Activated T-cell treated with anti-CD3 and anti-CD28 coated beads, Interleukin-2, amount 50 U/mL, for 4 hours (primary cell): ENCODE data around the gene CCDC85C. TPM values are rescaled to one million over a fixed set of nuclear protein-coding genes. Genes with fewer than 3 reads are reported as not detected.

Experiments used
- ATAC-seq, 2 donors: fragments of 200-7000 bp; cut with Tn5 transposase; one replicate each; pipeline ENCODE4 v1.10.0; 2021
- DNase-seq: peaks from one replicate; pipeline ENCODE4 v3.0.0-alpha.2; 2020
- H3K27me3 Mint-ChIP-seq: one replicate; pipeline ENCODE4 v1.8.0; 2021; ENCODE audit warnings: low read depth, mixed read lengths
- H3K36me3 Mint-ChIP-seq: one replicate; pipeline ENCODE4 v1.8.0; 2022; ENCODE audit warnings: mixed read lengths; ENCODE audit not compliant: insufficient read depth
- H3K4me1 Mint-ChIP-seq: one replicate; pipeline ENCODE4 v1.8.0; 2021; ENCODE audit warnings: low read depth, mixed read lengths
- H3K4me3 Mint-ChIP-seq: one replicate; pipeline ENCODE4 v1.8.0; 2021; ENCODE audit warnings: mild to moderate bottlenecking, moderate library complexity, mixed read lengths
- H3K9me3 Mint-ChIP-seq: one replicate; pipeline ENCODE4 v1.8.0; 2021; ENCODE audit warnings: mixed read lengths
- total RNA-seq, 3 donors: library from RNA; stranded (reverse); gene quantifications; one replicate each; pipeline ENCODE4 v1.2.1, GENCODE V29; 2021

Gene CCDC85C
- total RNA-seq, 3 donors from 2014 or later, result 3.8 to 11.1 (median 3.8) TPM

DNA sequence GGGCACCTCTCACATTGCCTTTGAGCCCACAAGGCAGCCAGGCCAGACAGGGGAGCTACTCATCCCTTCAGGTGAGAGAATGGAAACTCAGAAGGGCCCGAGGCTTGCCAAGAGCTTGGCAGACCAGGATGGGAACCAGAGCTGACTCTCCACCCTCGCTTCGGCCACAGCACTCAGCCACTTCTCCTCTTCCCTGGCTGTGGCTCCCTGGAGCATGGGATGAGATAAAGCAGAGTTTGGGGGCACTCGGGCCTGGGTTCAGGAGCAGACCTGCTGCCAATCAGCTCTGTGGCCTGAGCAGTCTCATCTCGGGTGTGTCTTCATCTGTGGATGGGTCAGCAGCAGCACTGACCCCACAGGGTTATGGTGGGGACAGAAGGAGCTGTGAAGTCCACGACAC is 20.0 kb upstream of the CCDC85C start:
- H3K4me1 Mint-ChIP-seq, result peaks cover 4% of the 10 kb centered on the region
- H3K36me3 Mint-ChIP-seq, result no peaks in the 10 kb centered on the region
- peaks cover 37% of the 10 kb centered on the region for H3K27me3 Mint-ChIP-seq
- H3K4me3 Mint-ChIP-seq, result no peak overlapping the region
- H3K9me3 Mint-ChIP-seq, result no peaks in the 10 kb centered on the region
- ATAC-seq (no peak), DNase-seq (no peak)

DNA sequence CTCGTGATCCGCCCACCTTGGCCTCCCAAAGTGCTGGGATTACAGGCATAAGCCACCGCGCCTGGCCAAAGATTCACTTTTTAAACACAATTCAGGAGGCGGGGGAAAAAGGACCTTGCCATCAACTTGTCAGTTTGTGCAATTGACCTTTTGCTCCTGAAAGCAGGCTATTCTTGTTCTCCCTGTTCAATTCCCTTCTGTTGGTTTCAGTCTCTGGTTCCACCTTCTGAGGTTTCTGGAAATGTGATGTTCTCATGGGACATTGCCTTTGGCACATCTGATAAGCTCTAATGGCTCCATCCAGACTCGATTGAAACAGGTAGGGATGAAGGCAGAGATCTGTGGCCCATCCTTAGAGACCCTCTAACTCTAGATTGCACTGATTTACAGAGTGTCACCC is 17.9 kb upstream of the CCDC85C start:
- H3K36me3 Mint-ChIP-seq, result no peaks in the 10 kb centered on the region
- DNase-seq, result no peak
- H3K9me3 Mint-ChIP-seq, result no peaks in the 10 kb centered on the region
- no peak for ATAC-seq
- no peaks in the 10 kb centered on the region for H3K4me1 Mint-ChIP-seq
- peaks cover 36% of the 10 kb centered on the region for H3K27me3 Mint-ChIP-seq
- H3K4me3 Mint-ChIP-seq, result no peak overlapping the region

DNA sequence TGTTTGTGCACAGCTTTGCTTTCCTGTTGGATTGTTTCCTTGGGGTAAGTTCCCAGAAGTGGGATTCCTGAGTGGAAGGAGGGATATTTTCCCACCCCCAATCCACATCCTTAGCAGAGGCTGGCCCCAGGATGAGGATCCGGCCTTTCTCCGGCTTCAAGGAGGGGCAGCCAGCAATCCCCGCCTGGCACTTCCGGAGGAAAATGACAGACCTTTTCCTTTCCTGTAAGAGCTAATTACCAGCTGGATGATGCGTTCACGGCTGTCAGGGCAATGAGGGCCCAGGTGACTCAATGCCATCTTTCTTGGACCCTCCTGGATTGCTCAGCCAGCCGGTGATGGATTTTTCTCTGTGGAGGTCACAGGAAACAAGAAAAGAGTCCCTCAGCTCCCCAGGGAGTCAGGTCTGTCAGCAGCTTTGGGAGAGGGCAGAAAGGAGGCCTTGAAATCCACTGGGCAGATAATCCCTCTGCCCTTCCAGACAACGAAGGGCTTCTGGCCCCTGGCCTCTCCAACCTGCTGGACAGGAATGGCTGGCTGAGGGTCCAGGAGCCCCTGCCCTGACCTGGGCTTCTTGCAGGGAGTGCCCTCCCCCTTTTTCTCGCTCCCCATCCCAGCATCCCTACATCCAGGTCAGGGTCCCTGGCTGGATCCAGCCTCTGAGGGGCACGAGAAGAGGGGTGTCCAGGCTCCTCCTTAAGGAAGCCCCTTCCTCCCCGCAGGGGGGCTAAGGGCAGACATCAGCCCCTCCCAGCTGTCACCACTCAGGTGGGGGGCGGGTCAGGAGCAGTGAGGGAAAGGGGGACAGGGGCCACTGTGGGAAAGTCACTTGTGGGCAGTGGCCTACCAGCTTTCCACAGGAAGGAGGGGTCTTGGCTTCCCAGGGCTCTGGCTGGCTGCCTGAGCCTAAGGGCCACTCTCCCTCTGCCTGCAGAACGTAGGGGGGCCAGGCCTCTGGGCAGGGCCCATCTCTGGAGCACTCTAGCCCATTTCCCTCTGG is 16.1 kb upstream of the CCDC85C start:
- H3K36me3 Mint-ChIP-seq, result no peaks in the 10 kb centered on the region
- H3K4me3 Mint-ChIP-seq, result no peak overlapping the region
- H3K9me3 Mint-ChIP-seq, result no peaks in the 10 kb centered on the region
- H3K4me1 Mint-ChIP-seq, result no peaks in the 10 kb centered on the region
- ATAC-seq (no peak), DNase-seq (no peak)
- peaks cover 41% of the 10 kb centered on the region for H3K27me3 Mint-ChIP-seq

DNA sequence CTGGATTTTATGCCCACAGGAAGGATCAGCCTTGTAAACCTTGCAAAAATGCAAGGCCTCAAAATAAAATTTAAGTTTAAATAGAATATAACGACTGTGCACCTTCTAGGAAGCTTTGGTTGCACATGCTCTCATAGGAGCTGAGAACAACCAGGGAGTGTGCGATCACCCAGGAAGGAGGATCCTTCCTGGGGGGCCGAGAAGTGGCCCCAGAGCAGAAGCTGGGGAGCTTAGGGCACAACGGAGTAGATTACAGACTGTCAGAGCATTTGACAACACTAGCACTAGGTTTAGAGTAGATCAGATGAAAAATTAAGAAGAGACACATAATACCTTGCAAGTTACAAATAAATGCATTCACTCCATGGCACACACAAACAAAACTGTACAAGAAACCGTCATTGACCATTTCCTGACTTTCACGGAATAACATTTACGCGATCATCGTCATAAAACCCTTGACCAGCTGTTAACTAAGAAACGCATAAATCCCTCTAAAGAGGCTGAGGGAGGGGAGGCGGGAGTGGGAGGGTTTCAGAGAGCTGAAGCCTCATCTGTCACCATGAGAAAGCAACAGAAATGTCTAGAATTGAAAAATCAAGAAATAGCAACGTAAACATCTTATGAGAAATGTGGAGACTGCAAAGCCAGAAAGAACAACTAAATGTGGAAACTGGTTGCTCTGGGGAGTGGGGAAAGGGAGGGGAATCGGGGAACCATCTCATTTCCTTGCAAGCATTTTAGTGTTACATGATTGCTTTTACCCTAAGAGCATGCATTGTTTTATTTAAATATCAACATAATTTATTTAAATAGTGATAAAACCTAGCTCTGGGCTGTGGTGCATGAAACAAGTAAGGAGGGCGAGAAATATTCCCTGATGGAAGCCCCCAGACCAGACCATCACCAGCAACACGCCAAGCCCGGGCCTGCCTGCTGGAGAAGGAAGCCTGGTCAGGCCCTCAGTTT is 13.1 kb upstream of the CCDC85C start:
- Mint-ChIP-seq H3K9me3 (no peaks in the 10 kb centered on the region), H3K4me3 (no peak overlapping the region), H3K4me1 (no peaks in the 10 kb centered on the region), H3K36me3 (no peaks in the 10 kb centered on the region), H3K27me3 (peaks cover 24% of the 10 kb centered on the region)
- ATAC-seq (no peak), DNase-seq (no peak)

DNA sequence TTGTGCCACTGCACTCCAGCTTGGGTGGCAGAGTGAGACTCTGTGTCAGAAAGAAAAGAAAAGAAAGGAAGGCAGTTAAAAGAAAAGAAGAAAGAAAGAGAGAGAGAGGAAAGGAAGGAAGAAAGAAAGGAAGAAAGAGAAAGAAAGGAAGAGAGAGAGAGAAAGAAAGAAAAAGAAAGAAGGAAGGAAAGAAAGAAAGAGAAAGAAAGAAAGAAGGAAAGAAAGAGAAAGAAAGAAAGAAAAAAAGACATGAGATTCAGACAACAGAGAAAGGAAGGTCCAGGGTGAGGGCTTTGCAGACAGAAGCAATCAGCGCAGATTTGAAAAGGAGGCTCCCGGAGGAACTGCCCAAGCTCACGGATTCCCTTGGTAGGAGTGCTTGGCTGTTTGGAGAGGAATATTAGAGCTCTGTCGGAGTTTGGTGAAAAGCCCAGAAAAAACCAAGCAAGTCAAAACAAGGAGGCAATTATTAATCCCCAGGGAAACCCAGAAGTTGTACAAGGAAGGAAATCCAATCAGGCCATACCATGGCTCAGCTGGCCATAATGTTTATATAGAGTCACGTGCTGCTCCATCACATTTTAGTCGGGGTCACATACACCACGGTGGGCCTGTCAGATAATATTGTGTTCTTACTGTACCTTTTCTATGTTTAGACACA is 11.6 kb upstream of the CCDC85C start:
- Mint-ChIP-seq H3K9me3 (no peaks in the 10 kb centered on the region), H3K4me3 (no peak overlapping the region), H3K36me3 (no peaks in the 10 kb centered on the region), H3K4me1 (no peaks in the 10 kb centered on the region), H3K27me3 (peaks cover 22% of the 10 kb centered on the region)
- ATAC-seq, result no peak
- no peak for DNase-seq

DNA sequence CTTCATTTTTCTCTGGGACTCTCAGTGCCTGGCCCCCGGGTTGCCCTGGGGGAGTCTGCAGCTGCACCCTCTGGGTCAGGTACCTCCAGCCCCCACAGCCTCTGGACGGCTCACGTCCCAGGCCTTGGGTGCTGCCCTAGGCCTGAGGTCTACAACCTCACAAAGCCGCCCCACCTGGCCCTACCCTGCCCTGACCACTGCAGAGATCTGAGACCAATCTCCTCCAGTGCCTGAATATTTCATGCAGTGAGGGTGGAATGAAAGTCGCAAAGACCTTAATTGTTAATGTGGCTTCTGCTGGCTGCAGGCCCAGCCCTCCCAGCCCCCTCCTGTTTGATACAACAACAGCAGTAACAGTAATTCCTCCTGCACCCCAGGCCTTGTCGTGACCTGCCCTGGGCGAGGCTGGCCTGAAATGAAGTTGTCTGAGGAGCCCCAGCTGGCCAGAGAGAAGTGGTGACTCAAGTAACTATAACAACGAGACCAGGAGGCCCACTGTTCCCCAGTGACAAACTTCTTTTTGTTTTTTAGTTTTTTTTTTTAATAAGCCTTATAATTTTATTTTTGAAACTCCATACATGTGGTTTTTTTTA is 8.8 kb upstream of the CCDC85C start:
- no peaks in the 10 kb centered on the region for H3K36me3 Mint-ChIP-seq
- no peak for ATAC-seq
- peaks cover 14% of the 10 kb centered on the region for H3K27me3 Mint-ChIP-seq
- no peak for DNase-seq
- no peak overlapping the region for H3K4me3 Mint-ChIP-seq
- no peaks in the 10 kb centered on the region for H3K9me3 Mint-ChIP-seq
- H3K4me1 Mint-ChIP-seq, result no peaks in the 10 kb centered on the region

DNA sequence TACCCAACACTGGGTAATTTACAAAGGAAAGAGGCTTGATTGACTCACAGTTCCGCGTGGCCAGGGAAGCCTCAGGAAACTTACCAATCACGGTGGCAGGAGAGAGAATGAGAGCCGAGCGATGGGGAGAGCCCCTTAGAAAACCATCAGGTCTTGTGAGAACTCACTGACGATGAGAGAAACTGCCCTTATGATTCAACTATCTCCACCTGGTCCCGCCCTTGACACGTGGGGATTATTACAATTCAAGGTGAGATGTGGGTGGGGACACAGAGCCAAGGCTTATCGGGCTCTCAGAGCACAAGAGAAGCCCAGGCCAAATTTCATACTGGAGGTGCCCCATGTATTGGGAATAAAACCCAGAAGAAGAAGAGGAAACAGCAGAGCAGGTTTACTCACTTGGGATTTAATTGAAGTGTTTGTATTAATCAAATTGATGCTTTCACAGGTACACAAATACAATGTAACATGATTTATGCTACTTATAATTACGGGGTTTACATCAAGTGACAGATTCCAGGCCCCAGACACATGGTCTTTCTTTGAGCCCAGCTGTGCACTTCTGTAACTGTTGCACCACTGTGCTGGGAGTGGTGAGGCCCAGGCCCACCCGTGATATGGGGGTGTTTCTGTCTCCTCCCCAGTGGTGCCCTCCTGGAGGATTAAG is 8.2 kb upstream of the CCDC85C start:
- Mint-ChIP-seq H3K9me3 (no peaks in the 10 kb centered on the region), H3K36me3 (no peaks in the 10 kb centered on the region), H3K27me3 (peaks cover 14% of the 10 kb centered on the region), H3K4me3 (no peak overlapping the region), H3K4me1 (no peaks in the 10 kb centered on the region)
- ATAC-seq, result no peak
- no peak for DNase-seq

DNA sequence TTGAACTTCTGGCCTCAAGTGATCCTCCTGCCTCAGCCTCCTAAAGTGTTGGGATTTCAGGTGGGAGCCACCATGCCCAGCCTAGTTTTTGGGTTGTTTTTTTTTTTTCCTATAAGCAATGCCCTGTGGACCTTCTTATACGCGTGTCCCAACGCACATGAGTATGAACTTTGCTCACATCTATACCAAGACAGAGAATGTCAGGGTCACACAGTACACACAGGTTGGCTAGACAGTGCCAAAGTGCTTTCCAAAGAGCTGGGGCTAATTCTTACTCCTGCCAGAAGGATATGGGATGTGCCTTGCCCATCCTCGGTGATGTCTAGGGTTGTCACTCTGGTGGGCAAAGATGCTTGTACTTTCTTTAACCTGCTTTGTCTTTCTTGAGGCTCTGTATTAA is 7.6 kb upstream of the CCDC85C start:
- DNase-seq (no peak), ATAC-seq (no peak)
- H3K4me3 Mint-ChIP-seq, result no peak overlapping the region
- H3K9me3 Mint-ChIP-seq, result no peaks in the 10 kb centered on the region
- H3K4me1 Mint-ChIP-seq, result no peaks in the 10 kb centered on the region
- H3K36me3 Mint-ChIP-seq, result no peaks in the 10 kb centered on the region
- H3K27me3 Mint-ChIP-seq, result peaks cover 12% of the 10 kb centered on the region

DNA sequence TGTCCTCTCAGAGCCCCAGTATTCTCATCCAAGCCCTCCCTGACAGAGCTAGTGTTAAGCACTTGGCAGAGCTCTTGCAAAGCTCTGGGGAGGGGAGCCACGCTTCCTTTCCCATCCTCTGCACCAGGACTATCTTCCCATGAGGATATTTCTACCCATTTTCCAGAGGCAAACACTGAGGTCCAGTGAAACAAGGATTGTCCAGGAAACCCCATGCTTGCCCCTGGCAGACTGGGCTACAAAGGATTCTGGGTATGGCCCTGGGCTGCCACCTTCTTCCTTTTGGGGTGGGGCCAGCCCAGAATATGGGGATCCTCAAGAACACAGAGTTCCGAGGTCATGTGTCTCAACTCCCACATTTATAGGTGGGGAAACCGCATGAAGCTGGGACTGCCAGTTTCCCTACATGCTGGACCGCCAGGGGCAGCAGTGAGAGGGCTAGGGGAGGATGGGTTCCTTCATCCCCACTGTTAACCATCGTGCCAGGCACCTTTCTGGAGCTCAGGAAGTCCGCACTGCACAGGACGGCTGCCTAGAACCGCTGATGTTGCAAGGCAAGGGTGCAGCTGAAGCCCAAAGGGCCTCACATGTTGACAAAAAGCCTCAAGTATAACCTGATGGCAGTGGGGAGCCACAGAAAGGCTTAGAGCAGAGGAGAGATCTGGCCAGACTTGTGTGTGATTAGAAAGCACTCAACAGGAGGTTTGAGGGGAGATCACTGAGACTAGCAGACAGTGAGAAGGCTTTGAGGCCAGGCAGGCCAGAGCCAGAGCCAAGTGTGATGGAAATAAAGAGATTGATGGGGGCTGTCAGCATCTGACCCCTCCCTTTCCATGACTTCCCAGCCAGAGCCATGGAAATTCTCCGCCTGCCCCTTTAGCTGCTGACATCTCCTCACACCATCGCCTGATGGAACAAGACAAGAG is 5.5 kb upstream of the CCDC85C start:
- Mint-ChIP-seq H3K4me3 (no peak overlapping the region), H3K36me3 (no peaks in the 10 kb centered on the region), H3K27me3 (no peaks in the 10 kb centered on the region), H3K9me3 (no peaks in the 10 kb centered on the region), H3K4me1 (peaks cover 6% of the 10 kb centered on the region)
- DNase-seq (peak; percentile 17), ATAC-seq (no peak)

DNA sequence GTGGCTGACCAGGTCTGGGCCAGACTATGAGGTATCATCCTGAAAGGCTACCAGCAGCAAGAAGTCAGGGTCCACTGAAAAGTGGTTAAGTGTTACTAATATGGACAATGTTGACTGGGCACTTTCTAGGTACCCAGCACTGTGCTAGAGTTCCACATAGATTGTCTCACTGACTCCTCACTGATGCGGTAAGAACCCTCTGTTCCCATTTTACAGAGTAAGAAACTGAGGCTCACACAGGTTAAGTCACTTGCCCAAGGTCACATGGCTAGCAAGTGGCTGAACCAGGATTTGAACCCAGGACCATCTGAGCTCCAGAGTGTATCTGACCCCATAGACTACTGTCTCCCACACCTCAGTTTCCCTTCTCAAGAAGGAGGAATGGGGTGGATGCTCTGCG is 4.6 kb upstream of the CCDC85C start:
- H3K4me1 Mint-ChIP-seq, result peaks cover 6% of the 10 kb centered on the region
- no peaks in the 10 kb centered on the region for H3K36me3 Mint-ChIP-seq
- H3K9me3 Mint-ChIP-seq, result no peaks in the 10 kb centered on the region
- DNase-seq (no peak), ATAC-seq (no peak)
- H3K4me3 Mint-ChIP-seq, result no peak overlapping the region
- H3K27me3 Mint-ChIP-seq, result no peaks in the 10 kb centered on the region

DNA sequence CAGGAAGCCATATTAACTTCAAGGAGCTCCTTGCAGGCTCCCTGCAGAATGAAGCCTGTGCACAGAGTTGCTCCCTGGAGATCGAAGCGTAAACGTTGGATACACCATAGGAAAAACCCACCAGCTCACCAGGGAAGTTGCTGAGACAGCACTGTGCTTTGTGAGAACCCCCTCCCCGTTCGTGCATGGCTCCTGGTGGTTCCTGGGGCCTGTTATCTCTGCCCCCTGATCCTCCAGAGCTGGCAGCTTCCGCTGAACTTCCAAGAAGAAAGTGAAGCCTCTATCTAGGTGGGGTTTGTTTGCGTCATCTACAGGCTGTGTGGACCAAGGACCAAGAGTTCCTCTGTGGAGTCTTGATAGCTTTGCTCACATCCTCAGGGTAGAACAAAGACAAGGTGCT is 2.4 kb upstream of the CCDC85C start:
- no peaks in the 10 kb centered on the region for H3K36me3 Mint-ChIP-seq
- H3K4me1 Mint-ChIP-seq, result peaks cover 18% of the 10 kb centered on the region
- H3K4me3 Mint-ChIP-seq, result no peak overlapping the region
- ATAC-seq (no peak), DNase-seq (no peak)
- no peaks in the 10 kb centered on the region for H3K27me3 Mint-ChIP-seq
- H3K9me3 Mint-ChIP-seq, result no peaks in the 10 kb centered on the region

DNA sequence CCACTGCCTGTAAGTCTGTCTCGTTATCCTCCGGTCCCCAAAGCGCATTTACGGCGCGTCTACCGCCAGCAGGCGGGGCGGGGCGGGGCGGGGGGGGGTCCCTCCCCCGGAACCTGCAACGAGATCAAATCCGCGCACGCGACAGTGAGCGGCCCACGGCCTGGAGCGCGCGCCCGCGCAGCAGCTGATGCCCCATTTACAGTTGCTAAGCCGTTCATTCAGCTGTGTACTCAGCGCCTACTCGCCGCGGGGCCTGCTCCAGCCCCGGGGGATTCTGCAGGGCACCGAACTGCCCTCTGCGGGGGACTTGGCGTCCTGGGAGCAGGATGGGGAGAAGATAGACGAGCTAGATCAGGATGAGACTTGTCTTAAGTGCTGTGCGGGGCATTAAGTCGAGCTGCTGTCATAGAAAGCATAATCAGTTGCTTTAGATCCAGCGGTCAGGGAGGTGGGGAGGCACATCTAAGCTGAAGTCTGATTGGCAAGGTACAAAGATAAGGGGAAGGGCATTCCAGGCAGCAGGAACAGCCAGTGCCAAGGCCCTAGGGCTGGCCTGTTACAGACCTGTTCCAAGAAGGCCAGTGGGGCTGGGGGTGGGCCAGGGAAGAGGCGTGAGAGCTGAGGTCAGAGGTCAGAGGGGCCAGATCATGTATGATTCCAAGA is 1.4 kb upstream of the CCDC85C start:
- H3K27me3 Mint-ChIP-seq, result no peaks in the 10 kb centered on the region
- no peaks in the 10 kb centered on the region for H3K36me3 Mint-ChIP-seq
- peak overlapping the region; percentile 81 for H3K4me3 Mint-ChIP-seq
- no peaks in the 10 kb centered on the region for H3K9me3 Mint-ChIP-seq
- DNase-seq (peak; percentile 79), ATAC-seq (peak; percentile 21 to 22)
- H3K4me1 Mint-ChIP-seq, result peaks cover 21% of the 10 kb centered on the region
